HG03196 (cell line): ENCODE measurements around the gene RASIP1.
"Not testable (repeated sequence)": the region's sequence is repeated elsewhere in the genome, so short reads cannot be mapped to it uniquely, and the experiment has no call there.

ENCODE experiments used
- ATAC-seq: cut with Tn5 transposase; IDR thresholded peaks from one replicate; pipeline ENCODE4 v1.9.1; 2021; ENCODE audit not compliant: unreplicated experiment

Gene RASIP1

GRCh38 chr19:48713041-48713863, 27.2 kb downstream of the RASIP1 start:
- ATAC-seq, result no peak

GRCh38 chr19:48711106-48711662, 29.2 kb downstream of the RASIP1 start:
- ATAC-seq, result no peak

- no peak for ATAC-seq
These were observed 31.9 kb downstream of the RASIP1 start for GRCh38 chr19:48708471-48708870.

GRCh38 chr19:48705431-48705830, 35.0 kb downstream of the RASIP1 start:
- no peak for ATAC-seq

GRCh38 chr19:48703316-48703715, 37.1 kb downstream of the RASIP1 start:
- no peak for ATAC-seq

- ATAC-seq, result no peak
These were observed 37.7 kb downstream of the RASIP1 start for GRCh38 chr19:48702701-48703100.

GRCh38 chr19:48698046-48698445, 42.4 kb downstream of the RASIP1 start:
- ATAC-seq, result no peak

- no peak for ATAC-seq
These were observed 43.9 kb downstream of the RASIP1 start for GRCh38 chr19:48696353-48697010.

GRCh38 chr19:48695743-48696352, 44.6 kb downstream of the RASIP1 start, which contains the start of gene FUT2:
Gene FUT2, plus strand, starts transcription at chr19:48695971. Its CDS starts 6,986 bp downstream, at chr19:48702957.
- no peak for ATAC-seq

GRCh38 chr19:48693629-48694028, 46.8 kb downstream of the RASIP1 start:
- ATAC-seq, result not testable (repeated sequence)

- ATAC-seq, result no peak
These were observed 51.0 kb downstream of the RASIP1 start for GRCh38 chr19:48689449-48689848.

GRCh38 chr19:48687776-48688175, 52.6 kb downstream of the RASIP1 start:
- ATAC-seq, result no peak

- not testable (repeated sequence) for ATAC-seq
These were observed 53.8 kb downstream of the RASIP1 start for GRCh38 chr19:48686637-48687036.

- ATAC-seq, result no peak
These were observed 54.3 kb downstream of the RASIP1 start for GRCh38 chr19:48686088-48686487.

GRCh38 chr19:48685583-48685982, 54.8 kb downstream of the RASIP1 start:
- no peak for ATAC-seq

- no peak for ATAC-seq
These were observed 57.1 kb downstream of the RASIP1 start for GRCh38 chr19:48683349-48683748.

GRCh38 chr19:48681127-48681470, 59.3 kb downstream of the RASIP1 start:
- no peak for ATAC-seq

GRCh38 chr19:48680436-48681126, 59.8 kb downstream of the RASIP1 start:
- no peak for ATAC-seq

- ATAC-seq, result not testable (repeated sequence)
These were observed 60.4 kb downstream of the RASIP1 start for GRCh38 chr19:48680006-48680405.

- ATAC-seq, result no peak
These were observed 62.2 kb downstream of the RASIP1 start for GRCh38 chr19:48678201-48678600.

GRCh38 chr19:48676887-48677286, 63.5 kb downstream of the RASIP1 start:
- ATAC-seq, result no peak
